ENCODE results near the gene KRT6A. TPM values are rescaled to one million over a fixed set of nuclear protein-coding genes. Genes with fewer than 3 reads are reported as not detected.

The KRT6A gene
- total RNA-seq, 1 donor from 2014 or later, result not detected

GRCh38 chr12:52487211-52487610 lies 5.8 kb downstream of the KRT6A start:
- Mint-ChIP-seq H3K9me3 (ENCODE audit: low read depth) (peaks cover 8% of the 10 kb centered on the region), H3K4me1 (ENCODE audit: low read depth) (no peaks in the 10 kb centered on the region), H3K4me3 (ENCODE audit: low read depth) (no peak overlapping the region), H3K27me3 (peaks cover 52% of the 10 kb centered on the region), H3K27ac (no peak overlapping the region), H3K36me3 (ENCODE audit: insufficient read depth) (no peaks in the 10 kb centered on the region)
- no peak for TF ChIP-seq CTCF (IDR thresholded peaks at IDR 0.05; ENCODE audit: unreplicated experiment)
- no peak for DNase-seq (ENCODE audit: low spot score, unreplicated experiment)

GRCh38 chr12:52486166-52487105 lies 6.6 kb downstream of the KRT6A start:
- Mint-ChIP-seq H3K36me3 (ENCODE audit: insufficient read depth) (no peaks in the 10 kb centered on the region), H3K4me1 (ENCODE audit: low read depth) (no peaks in the 10 kb centered on the region), H3K9me3 (ENCODE audit: low read depth) (peaks cover 8% of the 10 kb centered on the region), H3K27ac (no peak overlapping the region), H3K4me3 (ENCODE audit: low read depth) (no peak overlapping the region), H3K27me3 (peaks cover 47% of the 10 kb centered on the region)
- no peak for DNase-seq (ENCODE audit: low spot score, unreplicated experiment)
- no peak for TF ChIP-seq CTCF (IDR thresholded peaks at IDR 0.05; ENCODE audit: unreplicated experiment)

DNA sequence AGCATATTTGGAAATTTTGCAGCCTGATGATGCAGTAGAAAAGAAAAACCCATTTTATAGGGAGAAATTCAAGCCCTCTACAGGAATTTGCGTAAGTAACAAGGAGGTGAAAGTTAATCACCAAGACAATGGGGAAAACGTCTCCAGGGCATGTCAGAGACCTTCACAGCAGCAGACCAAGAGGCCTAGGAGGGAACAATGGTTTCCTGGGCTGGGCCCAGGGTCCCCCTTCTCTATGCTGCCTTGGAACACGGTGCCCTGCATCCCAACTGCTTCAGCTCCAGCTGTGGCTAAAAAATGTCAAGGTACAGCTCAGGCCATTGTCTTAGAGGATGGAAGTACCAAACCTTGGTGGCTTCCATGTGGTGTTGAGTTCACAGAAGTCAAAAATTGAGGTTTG lies 13.0 kb downstream of the KRT6A start:
- H3K27me3 Mint-ChIP-seq, result peaks cover 24% of the 10 kb centered on the region
- no peak overlapping the region for H3K27ac Mint-ChIP-seq
- DNase-seq (ENCODE audit: low spot score, unreplicated experiment), result no peak
- H3K4me1 Mint-ChIP-seq (ENCODE audit: low read depth), result no peaks in the 10 kb centered on the region
- H3K36me3 Mint-ChIP-seq (ENCODE audit: insufficient read depth), result no peaks in the 10 kb centered on the region
- no peak for TF ChIP-seq CTCF (IDR thresholded peaks at IDR 0.05; ENCODE audit: unreplicated experiment)
- no peak overlapping the region for H3K4me3 Mint-ChIP-seq (ENCODE audit: low read depth)
- H3K9me3 Mint-ChIP-seq (ENCODE audit: low read depth), result peaks cover 7% of the 10 kb centered on the region

DNA sequence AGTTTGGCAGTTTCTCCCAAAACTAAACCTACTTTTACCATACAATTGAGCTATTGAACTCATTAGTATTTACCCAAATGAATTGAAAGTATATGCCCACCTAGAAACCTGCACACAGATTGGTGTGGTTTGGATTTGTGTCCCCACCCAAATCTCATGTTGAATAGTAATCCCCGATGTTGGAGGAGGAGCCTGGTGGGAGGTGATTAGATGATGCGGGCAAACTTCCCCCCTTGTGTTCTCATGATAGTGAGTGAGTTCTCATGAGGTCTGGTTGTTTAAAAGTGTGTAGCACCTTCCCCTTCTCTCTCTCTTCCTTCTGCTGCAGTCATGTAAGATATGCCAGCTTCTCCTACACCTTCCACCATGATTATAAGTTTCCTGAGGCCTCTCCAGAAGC lies 15.4 kb downstream of the KRT6A start:
- Mint-ChIP-seq H3K9me3 (ENCODE audit: low read depth) (peaks cover 4% of the 10 kb centered on the region), H3K27ac (no peak overlapping the region), H3K4me3 (ENCODE audit: low read depth) (no peak overlapping the region), H3K27me3 (peaks cover 10% of the 10 kb centered on the region), H3K36me3 (ENCODE audit: insufficient read depth) (no peaks in the 10 kb centered on the region), H3K4me1 (ENCODE audit: low read depth) (no peaks in the 10 kb centered on the region)
- DNase-seq (ENCODE audit: low spot score, unreplicated experiment), result no peak
- TF ChIP-seq CTCF (IDR thresholded peaks at IDR 0.05; ENCODE audit: unreplicated experiment), result no peak

DNA sequence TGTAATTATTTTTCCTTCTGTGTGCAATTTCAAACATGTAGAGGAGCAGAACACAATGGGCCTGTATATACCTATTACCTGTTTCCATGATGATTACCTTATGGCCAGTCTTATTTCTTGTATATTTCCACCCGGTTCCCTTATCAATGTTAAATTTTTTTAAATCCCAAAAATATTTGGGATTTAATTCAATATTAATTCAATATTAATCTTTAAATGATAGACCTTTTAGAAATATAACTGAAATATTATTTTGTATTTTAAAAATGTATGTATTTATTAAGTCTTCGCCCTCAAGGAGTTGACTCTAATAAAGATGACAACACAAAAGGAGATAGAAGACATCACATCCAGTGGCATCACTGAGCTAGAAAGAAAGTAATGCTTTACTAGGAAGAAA lies 18.8 kb downstream of the KRT6A start:
- no peak for TF ChIP-seq CTCF (IDR thresholded peaks at IDR 0.05; ENCODE audit: unreplicated experiment)
- no peak for DNase-seq (ENCODE audit: low spot score, unreplicated experiment)
- Mint-ChIP-seq H3K4me1 (ENCODE audit: low read depth) (no peaks in the 10 kb centered on the region), H3K36me3 (ENCODE audit: insufficient read depth) (no peaks in the 10 kb centered on the region), H3K27me3 (peaks cover 26% of the 10 kb centered on the region), H3K9me3 (ENCODE audit: low read depth) (peaks cover under 1% of the 10 kb centered on the region), H3K4me3 (ENCODE audit: low read depth) (no peak overlapping the region), H3K27ac (no peak overlapping the region)

All from progenitor cell of endocrine pancreas (in vitro differentiated cells).